Ramos (cell line): ENCODE results near the gene CELSR2.
"Not testable (repeated sequence)": the region's sequence is repeated elsewhere in the genome, so short reads cannot be mapped to it uniquely, and the experiment has no call there.

ENCODE experiments used
- in situ Hi-C: fragments of 300-500 bp; cut with MboI; formaldehyde crosslinking; loops from one replicate; pipeline ENCODE4 v1.14.3; 2022; ENCODE audit warnings: low sequenced_read_pairs; ENCODE audit not compliant: unreplicated experiment

The CELSR2 gene, protein sequence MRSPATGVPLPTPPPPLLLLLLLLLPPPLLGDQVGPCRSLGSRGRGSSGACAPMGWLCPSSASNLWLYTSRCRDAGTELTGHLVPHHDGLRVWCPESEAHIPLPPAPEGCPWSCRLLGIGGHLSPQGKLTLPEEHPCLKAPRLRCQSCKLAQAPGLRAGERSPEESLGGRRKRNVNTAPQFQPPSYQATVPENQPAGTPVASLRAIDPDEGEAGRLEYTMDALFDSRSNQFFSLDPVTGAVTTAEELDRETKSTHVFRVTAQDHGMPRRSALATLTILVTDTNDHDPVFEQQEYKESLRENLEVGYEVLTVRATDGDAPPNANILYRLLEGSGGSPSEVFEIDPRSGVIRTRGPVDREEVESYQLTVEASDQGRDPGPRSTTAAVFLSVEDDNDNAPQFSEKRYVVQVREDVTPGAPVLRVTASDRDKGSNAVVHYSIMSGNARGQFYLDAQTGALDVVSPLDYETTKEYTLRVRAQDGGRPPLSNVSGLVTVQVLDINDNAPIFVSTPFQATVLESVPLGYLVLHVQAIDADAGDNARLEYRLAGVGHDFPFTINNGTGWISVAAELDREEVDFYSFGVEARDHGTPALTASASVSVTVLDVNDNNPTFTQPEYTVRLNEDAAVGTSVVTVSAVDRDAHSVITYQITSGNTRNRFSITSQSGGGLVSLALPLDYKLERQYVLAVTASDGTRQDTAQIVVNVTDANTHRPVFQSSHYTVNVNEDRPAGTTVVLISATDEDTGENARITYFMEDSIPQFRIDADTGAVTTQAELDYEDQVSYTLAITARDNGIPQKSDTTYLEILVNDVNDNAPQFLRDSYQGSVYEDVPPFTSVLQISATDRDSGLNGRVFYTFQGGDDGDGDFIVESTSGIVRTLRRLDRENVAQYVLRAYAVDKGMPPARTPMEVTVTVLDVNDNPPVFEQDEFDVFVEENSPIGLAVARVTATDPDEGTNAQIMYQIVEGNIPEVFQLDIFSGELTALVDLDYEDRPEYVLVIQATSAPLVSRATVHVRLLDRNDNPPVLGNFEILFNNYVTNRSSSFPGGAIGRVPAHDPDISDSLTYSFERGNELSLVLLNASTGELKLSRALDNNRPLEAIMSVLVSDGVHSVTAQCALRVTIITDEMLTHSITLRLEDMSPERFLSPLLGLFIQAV (N-terminal part only)

GRCh38 chr1:109248797-109249629 is at the start of gene CELSR2:
CELSR2 (plus strand) TSS chr1:109249539; CDS start chr1:109250080, 541 bp downstream.
- in situ Hi-C loops = no loop called here

GRCh38 chr1:109199710-109200109 is 49.6 kb upstream of the CELSR2 start:
- in situ Hi-C loops = no loop called here

DNA sequence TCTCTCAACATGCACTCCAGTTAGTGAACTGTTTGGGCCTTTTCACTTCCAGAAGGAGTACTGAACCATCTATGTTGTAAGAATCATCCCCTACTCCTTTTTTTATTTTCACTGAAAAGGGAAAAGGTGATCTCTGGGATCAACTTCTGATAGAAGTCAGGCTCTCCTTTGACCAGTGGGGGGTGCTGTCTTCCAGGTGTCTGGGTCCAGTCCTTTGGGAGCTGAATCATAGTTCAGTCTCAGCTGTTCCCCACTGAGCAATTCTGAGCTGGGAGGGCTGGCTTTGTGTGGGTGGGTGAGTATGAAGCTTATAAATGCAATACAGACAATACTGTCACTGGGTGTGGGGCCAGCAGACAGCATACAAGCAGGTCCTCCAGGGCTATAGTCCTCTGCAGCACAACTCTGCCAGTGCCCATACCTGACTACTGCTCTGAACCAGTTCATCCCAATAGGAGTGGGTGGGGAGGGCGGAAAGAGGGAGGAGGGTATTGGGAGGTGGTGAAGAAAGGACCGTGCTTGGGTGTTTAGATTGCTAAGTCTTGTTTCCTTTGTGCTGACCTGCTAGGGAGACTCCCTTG is 48.1 kb upstream of the CELSR2 start:
- in situ Hi-C loops = no loop called here

DNA sequence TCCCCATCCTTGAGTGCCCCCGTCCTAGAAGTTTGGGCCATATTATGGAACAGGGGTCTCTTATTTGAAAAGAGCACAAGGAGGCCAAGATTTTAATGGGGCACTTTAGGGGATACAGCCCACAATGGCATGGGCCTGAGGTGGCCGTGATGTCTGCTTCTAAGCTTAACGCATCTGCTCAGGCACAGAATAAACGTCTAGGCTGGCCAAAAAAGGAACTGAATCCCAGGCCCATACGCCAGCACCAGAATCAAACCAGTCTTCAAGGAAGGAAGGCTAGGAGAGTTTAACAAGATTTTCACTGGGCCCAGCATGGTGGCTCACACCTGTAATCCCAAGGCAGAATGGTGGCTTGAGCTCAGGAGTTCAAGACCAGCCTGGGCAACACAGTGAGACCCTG is 44.9 kb upstream of the CELSR2 start:
- in situ Hi-C loops = no loop called here

- in situ Hi-C loops = no loop called here
Measured at GRCh38 chr1:109206339-109206738, 43.0 kb upstream of the CELSR2 start.

DNA sequence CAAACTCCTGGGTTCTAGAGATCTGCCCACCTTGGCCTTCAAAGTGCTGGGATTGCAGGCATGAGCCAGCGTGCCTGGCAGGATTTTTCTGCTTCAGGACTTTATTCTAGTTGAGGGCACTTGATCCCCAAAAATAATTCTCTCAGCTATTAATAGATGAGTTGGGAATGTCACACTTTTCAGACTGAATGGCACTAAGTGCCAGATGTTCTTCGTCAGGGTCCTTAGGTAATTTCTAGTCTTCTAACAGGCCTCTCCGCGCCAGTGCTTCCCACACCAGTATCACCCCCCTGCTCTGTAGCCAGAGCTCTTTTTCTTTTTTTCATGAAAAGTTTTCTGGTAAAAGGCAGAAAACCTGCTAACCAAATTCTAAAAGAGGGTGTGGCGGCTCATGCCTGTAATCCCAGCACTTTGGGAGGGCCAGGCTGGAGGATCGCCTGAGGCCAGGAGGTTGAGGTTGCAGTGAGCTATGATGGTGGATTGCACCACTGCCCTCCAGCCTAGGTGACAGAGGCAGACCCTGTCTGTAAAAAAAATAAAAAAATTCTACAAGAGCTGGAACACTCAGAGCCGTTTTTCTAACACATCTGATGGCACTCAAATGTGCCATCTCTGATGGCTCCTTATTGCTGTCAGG is 41.8 kb upstream of the CELSR2 start:
- in situ Hi-C loops = no loop called here

DNA sequence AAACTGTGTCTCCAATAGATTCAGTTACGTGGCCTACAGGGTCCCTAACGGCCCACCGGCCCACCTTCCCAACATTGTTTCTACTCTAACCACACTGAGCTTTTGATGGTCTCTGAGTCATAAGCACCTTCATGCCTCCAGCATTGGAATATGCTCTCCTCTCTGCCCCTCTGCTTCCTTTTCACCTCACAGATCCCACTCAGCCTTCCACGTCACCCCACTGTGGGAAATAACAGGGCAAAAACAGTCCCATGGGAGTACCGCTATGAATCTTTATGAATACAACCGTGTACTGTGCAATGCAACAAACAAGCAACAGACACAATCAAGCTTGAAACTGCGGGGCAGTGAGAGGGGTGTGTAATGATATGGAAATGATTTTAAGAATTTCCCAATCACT is 40.9 kb upstream of the CELSR2 start:
- in situ Hi-C loops = no loop called here

DNA sequence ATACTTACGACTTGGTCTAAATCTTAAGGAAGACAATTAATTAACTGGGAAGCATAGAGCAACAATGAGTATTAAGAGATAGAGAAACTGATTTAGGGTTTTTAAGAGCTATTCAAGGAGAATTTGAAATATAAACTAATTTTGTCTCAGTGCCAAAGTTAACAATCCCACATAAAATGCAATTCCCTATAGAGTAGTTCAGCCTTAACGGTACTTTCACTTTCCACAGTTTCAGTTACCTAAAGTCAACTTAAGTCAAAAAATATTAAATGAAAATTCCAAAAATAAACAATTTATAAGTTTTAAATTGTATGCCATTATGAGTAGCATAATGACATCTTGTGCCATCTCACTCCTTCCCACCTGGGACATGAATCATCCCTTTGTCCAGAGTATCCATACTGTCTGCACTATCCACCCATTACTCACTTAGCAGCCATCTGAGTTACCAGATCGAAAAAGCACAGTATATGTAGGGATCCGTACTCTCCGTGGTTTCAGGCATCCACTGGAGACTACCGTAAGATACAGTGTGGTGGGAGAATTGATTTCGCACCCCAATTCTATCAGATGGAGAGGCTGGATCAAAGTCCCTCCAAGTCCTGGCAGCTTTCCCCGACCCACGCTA is 40.4 kb upstream of the CELSR2 start:
- in situ Hi-C loops = no loop called here

GRCh38 chr1:109210058-109210457 is 39.3 kb upstream of the CELSR2 start:
- in situ Hi-C loops = no loop called here

- in situ Hi-C loops = no loop called here
Measured at GRCh38 chr1:109213345-109213823, 36.0 kb upstream of the CELSR2 start.

- in situ Hi-C loops = no loop called here
Measured at GRCh38 chr1:109213824-109214693, 35.3 kb upstream of the CELSR2 start, which contains the start of gene SARS1. SARS1 (plus strand) TSS chr1:109213918; CDS start chr1:109213993, 75 bp downstream.

DNA sequence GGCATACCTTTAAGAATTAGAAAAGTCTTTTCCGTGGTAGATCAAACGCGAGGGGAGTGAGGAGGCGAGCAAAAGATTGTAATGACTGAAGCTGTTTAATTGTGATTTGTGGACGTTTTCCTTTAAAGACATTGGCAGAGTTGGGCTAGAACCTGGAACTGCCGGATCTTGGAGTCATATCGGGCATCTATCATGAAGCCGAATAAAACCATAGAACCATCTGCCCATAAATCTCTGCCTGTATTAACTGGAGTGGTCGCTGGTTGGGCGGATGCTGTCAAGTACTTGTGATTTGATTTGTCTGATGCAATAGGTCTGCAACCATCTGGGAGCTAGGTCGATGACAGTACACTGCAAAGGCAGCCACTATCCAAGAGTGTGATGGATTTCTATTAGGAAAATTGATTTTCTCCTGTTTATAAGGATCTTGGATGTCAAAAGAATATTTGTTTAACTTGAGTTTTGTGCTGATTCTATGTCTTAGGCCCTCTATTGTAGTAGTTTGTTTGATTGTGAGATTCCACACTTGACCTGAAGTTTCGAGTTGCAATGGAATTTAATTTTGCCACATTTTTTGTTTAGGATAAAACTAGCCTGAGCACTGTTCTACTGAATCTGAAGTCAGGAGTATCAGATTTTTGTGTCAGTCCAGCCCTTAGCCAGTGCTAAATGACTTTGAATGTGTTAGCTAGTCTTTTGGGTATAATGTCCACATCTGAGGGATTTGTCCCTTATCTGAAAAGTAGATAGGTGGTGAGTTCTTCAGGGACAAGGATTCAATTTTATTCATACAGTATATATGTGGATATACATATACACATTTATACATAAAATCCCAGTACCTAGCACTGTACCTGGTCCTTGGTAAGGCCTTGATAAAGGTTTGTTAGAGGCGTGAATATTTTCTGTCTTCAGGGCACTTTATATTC is 34.4 kb upstream of the CELSR2 start:
- in situ Hi-C loops = no loop called here

DNA sequence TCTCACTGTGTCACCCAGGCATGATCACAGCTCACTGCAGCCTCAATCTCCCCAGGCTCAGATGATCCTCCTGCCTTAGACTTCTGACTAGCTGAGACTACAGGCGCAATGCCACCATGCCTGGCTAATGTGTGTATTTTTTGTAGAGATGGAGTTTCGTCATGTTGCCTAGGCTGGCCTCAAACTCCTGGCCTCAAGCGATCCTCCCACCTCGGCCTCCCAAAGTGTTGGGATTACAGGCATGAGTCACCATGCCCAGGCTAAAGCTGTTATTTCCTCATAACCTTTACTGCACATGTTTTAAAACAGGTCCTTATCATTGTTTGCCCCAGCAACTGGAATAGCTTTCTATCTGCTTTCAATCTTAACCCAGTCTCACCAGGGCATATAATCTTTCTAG is 32.7 kb upstream of the CELSR2 start:
- in situ Hi-C loops = no loop called here

- in situ Hi-C loops = no loop called here
Measured at GRCh38 chr1:109218516-109218915, 30.8 kb upstream of the CELSR2 start.

DNA sequence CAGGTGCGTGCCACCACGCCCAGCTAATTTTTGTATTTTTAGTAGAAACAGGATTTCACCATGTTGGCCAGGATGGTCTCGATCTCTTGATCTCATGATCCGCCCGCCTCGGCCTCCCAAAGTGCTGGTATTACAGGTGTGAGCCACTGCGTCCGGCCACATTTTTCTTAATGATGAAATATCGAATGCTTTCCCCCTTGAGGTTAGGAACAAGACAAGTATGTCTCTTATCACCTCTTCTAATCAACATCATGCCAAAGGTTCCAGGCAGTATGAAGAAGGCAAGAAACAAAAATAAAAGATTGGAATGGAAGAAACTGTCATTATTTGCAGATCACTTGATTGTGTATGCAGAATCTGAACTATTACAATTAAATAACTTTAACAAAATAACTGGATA is 28.1 kb upstream of the CELSR2 start:
- in situ Hi-C loops = not testable (repeated sequence)

DNA sequence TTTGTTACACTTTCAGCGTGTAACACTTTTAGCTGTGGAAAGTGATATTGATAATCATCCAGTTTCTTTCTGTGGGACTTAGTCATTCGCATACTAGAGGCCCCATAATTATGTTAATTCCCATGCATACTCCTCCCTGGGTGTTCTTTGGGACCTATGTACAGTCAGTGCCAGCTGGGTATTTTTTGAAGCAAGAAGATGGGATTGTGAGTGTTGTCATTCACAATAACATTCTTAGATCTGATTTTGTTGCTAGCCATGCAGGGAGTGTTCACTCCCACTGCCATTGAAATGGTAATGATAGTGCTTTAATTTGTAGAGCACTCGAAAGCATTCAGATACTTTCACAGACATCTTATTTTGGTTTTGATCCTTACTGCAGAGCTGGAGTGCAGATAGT is 24.0 kb upstream of the CELSR2 start:
- in situ Hi-C loops = no loop called here
